ENCODE measurements around the gene DMKN. TPM values are rescaled to one million over a fixed set of nuclear protein-coding genes. Genes with fewer than 3 reads are reported as not detected.

The DMKN gene
- total and polyA plus RNA-seq, 9 of the 15 experiments (the other 6 are each of a cell fraction or from before 2014, with no cell fraction given): 0.36 to 0.53 TPM; not detected in 7

DNA sequence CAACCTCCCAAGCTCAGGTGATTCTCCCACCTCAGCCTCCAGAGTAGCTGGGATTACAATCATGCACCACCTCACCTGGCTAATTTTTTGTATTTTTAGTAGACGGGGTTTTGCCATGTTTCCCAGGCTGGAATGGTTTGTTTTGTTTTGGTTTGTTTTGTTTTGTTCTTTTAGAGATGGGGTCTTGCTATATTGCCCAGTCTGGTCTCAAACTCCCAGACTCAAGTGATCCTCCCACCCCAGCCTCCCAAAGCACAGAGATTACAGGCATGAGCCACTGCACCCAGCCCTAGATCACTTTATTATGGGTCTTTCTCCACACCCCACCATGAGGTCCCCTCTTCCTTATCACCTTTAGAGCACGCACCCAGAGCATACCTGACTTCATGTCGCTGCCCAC is 15.2 kb downstream of the DMKN start:
- Histone ChIP-seq H4K20me1 (replicated peaks; ENCODE audit: control insufficient read depth, insufficient read depth, low read length) (peaks cover 6% of the 10 kb centered on the region; the same call in 1 of the 2 replicates), H3K9me1 (ENCODE audit: control insufficient read depth, insufficient read depth, low read length) (no peaks in the 10 kb centered on the region), H3K4me1 (replicated peaks in 1 of 2; ENCODE audit: control insufficient read depth in 2 of 2, insufficient read depth in 2 of 2, low read length in 2 of 2) (peaks cover 9 to 30% of the 10 kb centered on the region in 2 experiments; a peak in 4 of 5 replicates), H3K4me2 (ENCODE audit: insufficient read depth, low read length) (no peak overlapping the region), H3K79me2 (ENCODE audit: control insufficient read depth, insufficient read depth, low read length) (no peaks in the 10 kb centered on the region), H3K4me3 (no peak overlapping the region), H3K27ac (ENCODE audit: extremely low read depth, low read depth, low read length) (no peak overlapping the region), H3K36me3 (ENCODE audit: control insufficient read depth, insufficient read depth, low read length) (no peaks in the 10 kb centered on the region), H3K27me3 (ENCODE audit: control insufficient read depth in 2 of 2, insufficient read depth in 2 of 2, low read length in 2 of 2) (peaks cover 31 to 77% of the 10 kb centered on the region in 2 experiments; a peak in 4 of 5 replicates), H2AFZ (ENCODE audit: low read depth, low read length) (no peak overlapping the region), H3K9me3 (replicated peaks; ENCODE audit: control insufficient read depth, insufficient read depth, low read depth, low read length) (no peaks in the 10 kb centered on the region), H3K9ac (ENCODE audit: insufficient read depth in 1 of 2, low read depth in 2 of 2, low read length in 2 of 2) (no peak overlapping the region)
- ATAC-seq: no peak
- no TSS peak for BruUV-seq (replicated peaks)
- intact Hi-C loops (cut with micrococcal nuclease): no loop called here
- ChIA-PET POLR2A (interaction anchor here (0.5 to 1.0 kb wide), 2 partner anchors 207 to 234 kb away, joined by 3 read pairs; no protein-coding TSS in a partner anchor), CTCF (ENCODE audit: low intra/inter-chr PET ratio) (no interaction called here)
- FAIRE-seq: no peak
- TF ChIP-seq, protein P1, sequence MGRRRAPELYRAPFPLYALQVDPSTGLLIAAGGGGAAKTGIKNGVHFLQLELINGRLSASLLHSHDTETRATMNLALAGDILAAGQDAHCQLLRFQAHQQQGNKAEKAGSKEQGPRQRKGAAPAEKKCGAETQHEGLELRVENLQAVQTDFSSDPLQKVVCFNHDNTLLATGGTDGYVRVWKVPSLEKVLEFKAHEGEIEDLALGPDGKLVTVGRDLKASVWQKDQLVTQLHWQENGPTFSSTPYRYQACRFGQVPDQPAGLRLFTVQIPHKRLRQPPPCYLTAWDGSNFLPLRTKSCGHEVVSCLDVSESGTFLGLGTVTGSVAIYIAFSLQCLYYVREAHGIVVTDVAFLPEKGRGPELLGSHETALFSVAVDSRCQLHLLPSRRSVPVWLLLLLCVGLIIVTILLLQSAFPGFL (CRISPR knock-in tag; IDR thresholded peaks at IDR 0.05): no peak
- TF ChIP-seq RBM25 (IDR thresholded peaks at IDR 0.05; ENCODE audit: low read depth, low read length, severe bottlenecking): peak; percentile 46
- in situ Hi-C loops (cut with MboI): no loop called here
- no peak for DNase-seq (ENCODE audit: extremely low read depth in 1 of 4, low spot score in 3 of 4)
- WGBS (ENCODE audit: insufficient coverage, low coverage, missing lambda C conversion rate): 9% methylated on average over 3 of the region's 3 CpGs

DNA sequence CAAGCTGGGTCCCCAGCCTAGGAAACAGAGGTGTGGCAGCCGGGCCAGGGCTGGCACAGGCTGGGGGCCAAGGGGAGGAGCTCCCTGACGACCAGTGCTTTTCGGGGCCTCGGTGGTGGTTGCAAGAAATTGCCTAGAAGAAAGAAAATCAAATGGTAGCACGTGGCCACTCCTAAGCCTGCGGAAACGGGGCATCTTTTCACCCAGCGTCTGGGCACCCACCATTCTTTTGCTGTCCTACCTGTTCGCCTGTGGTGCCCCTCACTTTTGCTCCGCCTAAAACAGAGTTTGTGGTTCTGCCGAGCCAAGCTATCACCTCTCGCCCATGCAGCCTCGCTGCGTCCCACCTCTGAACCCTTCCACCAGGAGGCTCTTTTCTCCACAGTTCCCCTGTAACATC is 16.0 kb downstream of the DMKN start:
- FAIRE-seq (no peak), ATAC-seq (peak; percentile 39; the same call in 2 of the 3 replicates)
- TF ChIP-seq L3MBTL2 (IDR thresholded peaks at IDR 0.05): peak; percentile 53

More for the DNA sequence above, 16.0 kb downstream of the DMKN start:
- no peaks in the 10 kb centered on the region for H3K36me3 ChIP-seq (ENCODE audit: control insufficient read depth, insufficient read depth, low read length)
- no peaks in the 10 kb centered on the region for H3K9me3 ChIP-seq (replicated peaks; ENCODE audit: control insufficient read depth, insufficient read depth, low read depth, low read length)
- ChIA-PET CTCF (ENCODE audit: low intra/inter-chr PET ratio) (interaction anchor here (0.6 kb wide), 2 partner anchors 40 to 52 kb away, joined by 3 read pairs; no protein-coding TSS in a partner anchor), POLR2A (interaction anchor here (0.5 to 1.0 kb wide), 4 partner anchors 143 to 238 kb away, joined by 3 read pairs; no protein-coding TSS in a partner anchor)
- no peaks in the 10 kb centered on the region for H3K9me1 ChIP-seq (ENCODE audit: control insufficient read depth, insufficient read depth, low read length)
- no peaks in the 10 kb centered on the region for H3K79me2 ChIP-seq (ENCODE audit: control insufficient read depth, insufficient read depth, low read length)
- peaks cover 9 to 30% of the 10 kb centered on the region in 2 experiments; a peak in 4 of 5 replicates for H3K4me1 ChIP-seq (replicated peaks in 1 of 2; ENCODE audit: control insufficient read depth in 2 of 2, insufficient read depth in 2 of 2, low read length in 2 of 2)
- H4K20me1 ChIP-seq (replicated peaks; ENCODE audit: control insufficient read depth, insufficient read depth, low read length): peaks cover 6% of the 10 kb centered on the region; the same call in 1 of the 2 replicates
- peaks cover 34 to 80% of the 10 kb centered on the region in 2 experiments for H3K27me3 ChIP-seq (ENCODE audit: control insufficient read depth in 2 of 2, insufficient read depth in 2 of 2, low read length in 2 of 2)
- no peak for DNase-seq (ENCODE audit: extremely low read depth in 1 of 4, low spot score in 3 of 4)
- H3K4me3 ChIP-seq: no peak overlapping the region
- H2AFZ ChIP-seq (ENCODE audit: low read depth, low read length): no peak overlapping the region
- BruUV-seq (replicated peaks): no TSS peak
- peak overlapping the region in 1 of 2 experiments; percentile 0; a peak in 2 of 4 replicates for H3K9ac ChIP-seq (ENCODE audit: insufficient read depth in 1 of 2, low read depth in 2 of 2, low read length in 2 of 2)
- H3K4me2 ChIP-seq (ENCODE audit: insufficient read depth, low read length): no peak overlapping the region
- in situ Hi-C loops (cut with MboI) (no loop called here), intact Hi-C loops (cut with micrococcal nuclease) (no loop called here)
- H3K27ac ChIP-seq (ENCODE audit: extremely low read depth, low read depth, low read length): no peak overlapping the region
- WGBS (ENCODE audit: insufficient coverage, low coverage, missing lambda C conversion rate): 3% methylated on average over 14 of the region's 14 CpGs
